Measurements from ENCODE around the gene F10.

Gene F10

DNA sequence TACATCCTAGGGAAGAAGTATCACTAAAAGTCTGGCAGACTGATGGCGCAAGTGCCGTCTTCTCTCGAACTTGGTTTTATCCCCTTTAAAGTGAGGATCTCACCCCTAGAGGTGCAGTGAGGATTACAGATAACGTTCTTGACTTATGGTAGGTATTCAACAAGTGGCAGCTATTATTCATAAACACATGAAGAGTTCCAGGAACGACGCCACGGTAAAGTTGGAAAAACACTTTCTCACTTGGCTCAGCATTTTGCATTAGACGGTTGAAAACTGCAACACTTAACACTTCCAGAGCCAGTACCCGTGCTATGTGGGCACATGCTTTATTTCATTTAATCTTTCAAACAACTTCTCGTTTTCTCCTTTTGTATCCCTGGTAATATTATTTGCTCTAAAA, 44.6 kb downstream of the F10 start:
- H3K4me1 ChIP-seq (ENCODE audit: control insufficient read depth, insufficient read depth, low read length) = peaks cover 5% of the 10 kb centered on the region; the same call in 1 of the 2 replicates
- no peaks in the 10 kb centered on the region for H3K9me3 ChIP-seq (ENCODE audit: control insufficient read depth, insufficient read depth, low read depth, low read length)
- H3K9ac ChIP-seq (ENCODE audit: low read length) = no peak overlapping the region
- H3K4me3 ChIP-seq (ENCODE audit: low read depth, low read length) = no peak overlapping the region
- H3K27me3 ChIP-seq (ENCODE audit: control insufficient read depth, insufficient read depth, low read length) = peaks cover 13% of the 10 kb centered on the region; the same call in 1 of the 2 replicates
- no peak overlapping the region for H3K27ac ChIP-seq (ENCODE audit: low read depth, low read length)
- H3K36me3 ChIP-seq (ENCODE audit: control insufficient read depth, insufficient read depth, low read length) = peaks cover 32% of the 10 kb centered on the region

DNA sequence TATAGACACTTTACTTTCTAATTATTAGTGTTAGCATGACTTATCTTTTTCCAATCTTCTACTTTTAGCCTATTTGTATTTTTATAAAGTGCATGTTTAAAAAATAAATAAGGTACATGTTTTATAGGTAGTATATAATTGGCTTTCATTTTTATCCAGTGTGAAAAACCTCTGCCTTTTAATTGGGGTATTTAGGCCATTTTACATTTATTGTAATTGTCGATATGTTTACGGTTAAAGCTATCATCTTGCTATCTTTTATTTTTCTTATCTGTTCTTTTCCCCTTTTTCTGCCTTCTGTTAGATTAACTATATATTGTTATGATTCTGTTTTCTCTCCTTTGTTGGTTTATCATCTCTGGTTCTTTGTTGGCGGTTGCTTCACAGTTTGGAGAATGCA, 45.0 kb downstream of the F10 start:
- Histone ChIP-seq H3K4me1 (ENCODE audit: control insufficient read depth, insufficient read depth, low read length) (peaks cover 5% of the 10 kb centered on the region; the same call in 1 of the 2 replicates), H3K9me3 (ENCODE audit: control insufficient read depth, insufficient read depth, low read depth, low read length) (no peaks in the 10 kb centered on the region), H3K27me3 (ENCODE audit: control insufficient read depth, insufficient read depth, low read length) (peaks cover 12% of the 10 kb centered on the region; the same call in 1 of the 2 replicates), H3K4me3 (ENCODE audit: low read depth, low read length) (no peak overlapping the region), H3K27ac (ENCODE audit: low read depth, low read length) (no peak overlapping the region), H3K9ac (ENCODE audit: low read length) (no peak overlapping the region), H3K36me3 (ENCODE audit: control insufficient read depth, insufficient read depth, low read length) (peaks cover 37% of the 10 kb centered on the region)

DNA sequence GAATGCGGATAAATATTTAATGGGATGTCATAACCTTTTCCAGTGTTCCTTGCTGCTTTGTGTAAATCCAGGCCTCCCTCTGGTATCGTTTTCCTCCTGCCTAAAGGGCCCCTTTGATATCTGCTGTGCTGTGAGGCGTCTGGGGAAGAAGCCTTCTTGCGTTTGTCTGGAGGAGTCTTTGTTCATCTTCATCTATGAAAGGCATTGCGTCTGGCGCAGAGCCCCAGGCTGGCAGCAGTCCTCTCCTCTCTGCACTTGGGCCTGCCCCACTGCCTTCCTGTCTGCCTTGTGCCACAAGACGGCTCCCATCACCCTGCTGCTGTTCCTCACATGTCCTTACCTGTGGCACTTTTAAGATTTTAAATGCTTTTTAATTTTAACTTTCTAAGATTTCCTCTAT, 45.6 kb downstream of the F10 start:
- H3K9me3 ChIP-seq (ENCODE audit: control insufficient read depth, insufficient read depth, low read depth, low read length) = no peaks in the 10 kb centered on the region
- H3K4me3 ChIP-seq (ENCODE audit: low read depth, low read length) = no peak overlapping the region
- H3K36me3 ChIP-seq (ENCODE audit: control insufficient read depth, insufficient read depth, low read length) = peaks cover 43% of the 10 kb centered on the region
- peaks cover 5% of the 10 kb centered on the region; the same call in 1 of the 2 replicates for H3K27me3 ChIP-seq (ENCODE audit: control insufficient read depth, insufficient read depth, low read length)
- H3K27ac ChIP-seq (ENCODE audit: low read depth, low read length) = no peak overlapping the region
- H3K9ac ChIP-seq (ENCODE audit: low read length) = no peak overlapping the region
- peaks cover 5% of the 10 kb centered on the region; the same call in 1 of the 2 replicates for H3K4me1 ChIP-seq (ENCODE audit: control insufficient read depth, insufficient read depth, low read length)

DNA sequence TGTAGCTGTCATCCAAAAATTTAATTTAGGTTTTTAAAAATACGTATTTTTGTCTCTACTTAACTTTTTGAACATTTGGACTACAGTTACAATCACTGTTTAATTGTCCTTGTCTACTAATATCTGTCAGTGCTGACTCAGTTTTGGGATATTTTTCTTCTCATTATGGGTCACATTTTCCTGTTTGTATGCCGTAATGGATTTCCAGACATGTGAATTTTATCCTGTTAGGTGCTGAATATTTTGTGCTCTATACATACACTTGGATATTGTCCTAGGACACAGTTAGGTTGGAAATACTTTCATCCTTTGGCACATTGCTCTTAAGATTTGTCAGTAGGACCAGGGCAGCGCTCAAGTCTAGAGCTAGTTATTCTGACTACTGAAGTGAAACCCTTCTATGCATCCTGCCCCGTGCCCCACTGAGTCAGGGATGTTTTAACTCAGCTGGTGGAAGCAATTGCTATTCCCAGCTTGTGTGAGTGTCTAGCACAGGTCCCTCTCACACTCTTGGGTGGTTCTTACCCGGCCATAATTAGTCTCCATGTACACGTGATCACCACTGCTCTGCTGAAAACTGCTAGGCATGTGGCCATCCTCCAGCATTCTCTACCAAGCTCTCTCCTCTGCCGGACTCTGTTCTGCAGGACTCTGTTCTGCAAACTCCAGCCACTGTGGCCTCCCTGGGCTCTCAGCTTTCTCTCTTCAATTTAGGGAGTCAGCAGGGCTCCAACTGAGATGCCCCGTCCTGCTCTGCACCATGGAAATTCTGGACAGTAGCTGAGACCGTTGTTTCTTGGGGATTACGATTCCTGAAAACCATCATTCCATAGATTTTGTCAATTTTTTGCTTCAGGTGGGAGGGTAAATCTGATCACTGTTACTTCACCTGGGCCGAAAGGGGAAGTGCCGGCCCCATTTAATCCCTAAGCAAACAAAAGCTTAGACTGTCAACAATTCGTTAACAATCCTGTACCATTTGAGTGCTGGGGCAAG, 47.0 kb downstream of the F10 start:
- H3K9ac ChIP-seq (ENCODE audit: low read length) = no peak overlapping the region

DNA sequence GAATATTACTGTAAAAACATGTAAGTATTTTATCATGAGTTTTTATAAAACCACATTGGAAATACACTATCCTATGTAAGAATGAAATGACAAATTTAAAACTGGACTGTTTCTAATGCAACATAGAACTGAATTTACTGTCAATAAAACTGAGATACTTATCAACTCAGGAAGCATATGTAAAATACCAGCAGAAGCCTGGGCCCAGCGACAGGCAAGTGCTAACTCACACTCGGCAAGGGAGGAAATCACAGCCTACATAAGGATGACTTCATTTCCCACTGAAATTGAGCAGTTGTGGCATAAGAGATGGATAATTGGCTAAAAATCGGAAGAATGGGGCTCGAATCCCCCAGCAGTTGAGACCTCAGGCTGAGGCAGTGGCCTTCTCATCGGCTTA, 47.9 kb downstream of the F10 start:
- Histone ChIP-seq H3K27me3 (ENCODE audit: control insufficient read depth, insufficient read depth, low read length) (no peaks in the 10 kb centered on the region), H3K36me3 (ENCODE audit: control insufficient read depth, insufficient read depth, low read length) (peaks cover 63% of the 10 kb centered on the region), H3K27ac (ENCODE audit: low read depth, low read length) (no peak overlapping the region), H3K4me3 (ENCODE audit: low read depth, low read length) (no peak overlapping the region), H3K9me3 (ENCODE audit: control insufficient read depth, insufficient read depth, low read depth, low read length) (no peaks in the 10 kb centered on the region), H3K4me1 (ENCODE audit: control insufficient read depth, insufficient read depth, low read length) (peaks cover 5% of the 10 kb centered on the region; the same call in 1 of the 2 replicates), H3K9ac (ENCODE audit: low read length) (no peak overlapping the region)

More for the DNA sequence above, 47.0 kb downstream of the F10 start:
- Histone ChIP-seq H3K9me3 (ENCODE audit: control insufficient read depth, insufficient read depth, low read depth, low read length) (no peaks in the 10 kb centered on the region), H3K27me3 (ENCODE audit: control insufficient read depth, insufficient read depth, low read length) (no peaks in the 10 kb centered on the region), H3K4me1 (ENCODE audit: control insufficient read depth, insufficient read depth, low read length) (peaks cover 5% of the 10 kb centered on the region; the same call in 1 of the 2 replicates), H3K4me3 (ENCODE audit: low read depth, low read length) (no peak overlapping the region), H3K27ac (ENCODE audit: low read depth, low read length) (no peak overlapping the region), H3K36me3 (ENCODE audit: control insufficient read depth, insufficient read depth, low read length) (peaks cover 53% of the 10 kb centered on the region)

DNA sequence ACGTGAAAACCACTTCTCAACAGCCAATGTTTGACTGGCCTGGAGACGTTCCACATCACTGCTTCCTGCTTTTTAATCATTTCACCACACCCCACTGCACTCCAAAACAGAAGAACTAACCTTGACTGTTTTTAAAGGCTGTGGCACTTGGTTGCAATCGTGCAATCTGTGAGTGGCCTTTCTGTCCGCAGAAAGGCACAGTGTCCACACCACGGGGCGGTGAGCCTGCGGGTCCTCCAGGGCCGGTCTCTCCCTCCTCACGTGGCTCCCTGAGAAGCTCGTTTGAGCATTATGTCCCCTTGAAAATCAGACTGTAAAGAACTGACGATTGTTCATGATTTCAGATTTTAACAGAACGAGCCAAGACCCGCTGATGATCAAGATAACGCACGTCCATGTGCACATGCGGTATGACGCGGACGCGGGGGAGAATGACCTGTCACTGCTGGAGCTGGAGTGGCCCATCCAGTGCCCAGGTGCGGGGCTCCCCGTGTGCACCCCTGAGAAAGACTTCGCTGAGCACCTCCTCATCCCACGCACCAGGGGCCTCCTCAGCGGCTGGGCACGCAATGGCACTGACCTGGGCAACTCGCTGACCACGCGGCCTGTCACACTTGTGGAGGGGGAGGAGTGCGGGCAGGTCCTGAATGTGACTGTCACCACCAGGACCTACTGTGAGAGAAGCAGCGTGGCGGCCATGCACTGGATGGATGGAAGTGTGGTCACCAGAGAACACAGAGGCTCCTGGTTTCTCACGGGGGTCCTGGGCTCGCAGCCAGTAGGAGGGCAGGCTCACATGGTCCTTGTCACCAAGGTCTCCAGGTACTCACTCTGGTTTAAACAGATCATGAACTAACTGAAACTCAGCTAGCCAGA, 48.9 kb downstream of the F10 start:
- H3K36me3 ChIP-seq (ENCODE audit: control insufficient read depth, insufficient read depth, low read length) = peaks cover 72% of the 10 kb centered on the region
- H3K27me3 ChIP-seq (ENCODE audit: control insufficient read depth, insufficient read depth, low read length) = no peaks in the 10 kb centered on the region
- H3K27ac ChIP-seq (ENCODE audit: low read depth, low read length) = no peak overlapping the region
- no peak overlapping the region for H3K4me3 ChIP-seq (ENCODE audit: low read depth, low read length)
- peaks cover 5% of the 10 kb centered on the region; the same call in 1 of the 2 replicates for H3K4me1 ChIP-seq (ENCODE audit: control insufficient read depth, insufficient read depth, low read length)
- H3K9me3 ChIP-seq (ENCODE audit: control insufficient read depth, insufficient read depth, low read depth, low read length) = no peaks in the 10 kb centered on the region
- no peak overlapping the region for H3K9ac ChIP-seq (ENCODE audit: low read length)

DNA sequence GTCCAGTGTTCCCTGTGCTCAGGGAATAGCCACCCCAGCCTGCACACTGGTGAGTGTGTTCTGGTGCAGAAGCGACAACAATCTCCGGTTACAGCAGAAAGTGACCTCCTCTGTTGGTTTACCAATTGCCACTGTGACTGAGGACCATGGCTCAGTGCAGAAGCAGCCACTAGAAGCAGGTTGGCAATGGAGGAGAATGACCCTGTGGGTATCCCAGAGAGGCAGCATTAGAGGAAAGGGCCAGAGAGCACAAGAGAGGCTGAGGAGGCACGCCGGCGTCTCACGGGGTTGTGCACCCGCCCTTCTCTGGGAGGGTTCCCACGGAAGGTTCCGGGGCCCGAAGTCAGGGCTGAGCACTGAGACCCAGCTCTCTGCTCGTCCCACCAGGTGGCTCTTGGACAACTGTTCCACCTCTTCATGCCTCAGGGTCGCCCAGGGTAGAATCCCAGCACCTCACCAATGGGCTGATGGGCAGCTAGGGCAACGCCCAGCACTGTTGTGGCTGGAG, 49.9 kb downstream of the F10 start:
- Histone ChIP-seq H3K4me1 (ENCODE audit: control insufficient read depth, insufficient read depth, low read length) (peaks cover 5% of the 10 kb centered on the region; the same call in 1 of the 2 replicates), H3K27me3 (ENCODE audit: control insufficient read depth, insufficient read depth, low read length) (no peaks in the 10 kb centered on the region), H3K36me3 (ENCODE audit: control insufficient read depth, insufficient read depth, low read length) (peaks cover 80% of the 10 kb centered on the region), H3K9me3 (ENCODE audit: control insufficient read depth, insufficient read depth, low read depth, low read length) (no peaks in the 10 kb centered on the region), H3K4me3 (ENCODE audit: low read depth, low read length) (no peak overlapping the region), H3K27ac (ENCODE audit: low read depth, low read length) (no peak overlapping the region), H3K9ac (ENCODE audit: low read length) (no peak overlapping the region)

DNA sequence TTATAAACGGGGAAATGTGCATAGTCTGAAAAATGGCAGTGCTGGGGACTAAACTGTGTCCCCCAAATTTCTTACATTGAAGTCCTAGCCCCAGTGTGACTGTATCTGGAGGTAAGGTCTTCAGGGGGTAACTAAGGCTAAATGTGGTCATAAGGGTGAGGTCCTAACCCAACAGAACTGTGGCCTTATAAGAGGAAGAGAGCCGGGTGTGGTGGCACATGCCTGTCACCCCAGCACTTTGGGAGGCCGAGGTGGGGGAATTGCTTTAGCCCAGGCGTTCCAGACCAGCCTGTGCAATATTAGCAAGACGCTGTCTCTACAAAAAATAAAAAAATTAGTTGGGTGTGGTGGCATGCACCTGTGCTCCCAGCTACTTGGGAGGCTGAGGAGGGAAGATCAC, 53.7 kb downstream of the F10 start:
- no peaks in the 10 kb centered on the region for H3K9me3 ChIP-seq (ENCODE audit: control insufficient read depth, insufficient read depth, low read depth, low read length)
- H3K27ac ChIP-seq (ENCODE audit: low read depth, low read length) = no peak overlapping the region
- no peak overlapping the region for H3K4me3 ChIP-seq (ENCODE audit: low read depth, low read length)
- H3K4me1 ChIP-seq (ENCODE audit: control insufficient read depth, insufficient read depth, low read length) = peaks cover 4% of the 10 kb centered on the region; the same call in 1 of the 2 replicates
- H3K36me3 ChIP-seq (ENCODE audit: control insufficient read depth, insufficient read depth, low read length) = peaks cover 94% of the 10 kb centered on the region
- no peak overlapping the region for H3K9ac ChIP-seq (ENCODE audit: low read length)
- H3K27me3 ChIP-seq (ENCODE audit: control insufficient read depth, insufficient read depth, low read length) = no peaks in the 10 kb centered on the region

DNA sequence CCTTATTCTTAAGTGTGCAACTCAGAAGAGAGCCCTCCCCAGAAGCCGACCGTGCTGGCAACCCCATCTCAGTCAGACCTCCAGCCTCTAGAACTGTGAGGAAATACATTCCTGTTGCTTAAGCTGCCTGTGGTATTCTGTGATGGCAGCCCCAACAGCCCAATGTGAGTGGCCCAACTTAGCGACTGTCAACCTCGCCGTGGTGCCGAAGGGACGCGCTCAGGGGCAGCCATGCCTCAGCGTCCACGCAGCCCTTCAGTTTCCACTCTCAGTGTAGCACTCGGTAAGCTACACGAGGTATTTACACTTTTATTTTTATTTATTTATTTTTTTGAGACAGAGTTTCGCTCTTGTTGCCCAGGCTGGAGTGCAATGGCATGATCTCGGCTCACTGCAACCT, 54.2 kb downstream of the F10 start:
- no peaks in the 10 kb centered on the region for H3K9me3 ChIP-seq (ENCODE audit: control insufficient read depth, insufficient read depth, low read depth, low read length)
- H3K9ac ChIP-seq (ENCODE audit: low read length) = no peak overlapping the region
- no peak overlapping the region for H3K4me3 ChIP-seq (ENCODE audit: low read depth, low read length)
- H3K27ac ChIP-seq (ENCODE audit: low read depth, low read length) = no peak overlapping the region
- H3K36me3 ChIP-seq (ENCODE audit: control insufficient read depth, insufficient read depth, low read length) = peaks cover 94% of the 10 kb centered on the region
- H3K4me1 ChIP-seq (ENCODE audit: control insufficient read depth, insufficient read depth, low read length) = peaks cover 4% of the 10 kb centered on the region; the same call in 1 of the 2 replicates
- no peaks in the 10 kb centered on the region for H3K27me3 ChIP-seq (ENCODE audit: control insufficient read depth, insufficient read depth, low read length)

DNA sequence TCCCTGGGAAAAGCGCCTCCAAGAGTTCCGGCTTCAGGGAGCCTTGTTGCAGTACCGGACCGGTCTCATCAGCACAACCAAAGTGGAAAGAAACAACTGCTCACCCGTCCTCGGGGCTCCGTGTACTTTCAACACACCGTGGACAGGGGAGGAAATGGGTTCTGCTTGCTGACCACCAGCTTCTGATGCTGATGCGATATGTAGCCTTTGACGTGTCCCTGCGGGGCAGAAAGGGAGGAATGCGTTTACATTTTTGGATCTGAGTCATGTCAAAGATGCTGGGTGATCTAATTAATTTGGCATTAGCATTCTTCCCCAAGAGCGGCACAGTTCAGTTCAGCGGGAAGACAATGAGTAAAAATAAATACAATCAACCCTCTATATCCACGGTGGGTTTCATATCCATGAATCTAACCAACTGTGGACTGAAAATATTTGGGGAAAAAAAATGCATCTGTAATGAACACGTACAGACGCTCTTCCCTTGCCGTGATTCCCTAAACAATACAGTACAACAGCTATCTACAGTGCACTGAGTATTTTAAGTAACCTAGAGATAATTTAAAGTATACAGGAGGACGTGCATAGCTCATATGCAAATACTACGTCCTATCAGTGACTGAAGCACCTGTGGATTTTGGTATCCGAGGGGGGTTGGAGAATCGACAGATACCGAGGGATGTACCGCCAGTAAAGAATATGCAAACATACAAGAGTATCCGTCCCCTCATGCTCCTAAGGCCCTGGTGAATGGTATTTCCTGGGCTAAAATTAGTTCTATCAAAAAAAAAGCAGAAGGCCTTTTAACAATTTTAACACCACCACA, 55.7 kb downstream of the F10 start:
- H3K36me3 ChIP-seq (ENCODE audit: control insufficient read depth, insufficient read depth, low read length) = peaks cover 89% of the 10 kb centered on the region

More for the DNA sequence above, 55.7 kb downstream of the F10 start:
- no peaks in the 10 kb centered on the region for H3K27me3 ChIP-seq (ENCODE audit: control insufficient read depth, insufficient read depth, low read length)
- H3K9me3 ChIP-seq (ENCODE audit: control insufficient read depth, insufficient read depth, low read depth, low read length) = no peaks in the 10 kb centered on the region
- no peak overlapping the region for H3K4me3 ChIP-seq (ENCODE audit: low read depth, low read length)
- no peak overlapping the region for H3K9ac ChIP-seq (ENCODE audit: low read length)
- no peak overlapping the region for H3K27ac ChIP-seq (ENCODE audit: low read depth, low read length)
- peaks cover 4% of the 10 kb centered on the region; the same call in 1 of the 2 replicates for H3K4me1 ChIP-seq (ENCODE audit: control insufficient read depth, insufficient read depth, low read length)

Data from HUES6 (cell line).